Cardiac muscle cell (in vitro differentiated cells and primary cell): ENCODE data around the gene KCNK17. TPM values are rescaled to one million over a fixed set of nuclear protein-coding genes. Genes with fewer than 3 reads are reported as not detected.
A peak's percentile ranks its signal among the peaks of the same experiment; 100 is the strongest.

Experiments
- DNase-seq, 2 donors: peaks; one replicate each; pipeline versions ENCODE4 v3.0.0 to v3.0.0-alpha.2; 2010 to 2017; ENCODE audit warnings: low read depth in 1 of 2, low spot score in 1 of 2
- H3K27ac ChIP-seq: fragments of 200-600 bp; sonication (generic); 2 replicates; pipeline ENCODE4 v1.5.1; 2016
- H3K27me3 ChIP-seq: fragments of 200-600 bp; sonication (generic); 2 replicates; pipeline ENCODE4 v1.6.0; 2016; ENCODE audit warnings: control low read depth
- H3K36me3 ChIP-seq: fragments of 200-600 bp; sonication (generic); 2 replicates; pipeline ENCODE4 v1.5.1; 2016; ENCODE audit warnings: control low read depth
- H3K4me1 ChIP-seq: fragments of 200-600 bp; sonication (generic); 2 replicates; pipeline ENCODE4 v1.8.1; 2017; ENCODE audit warnings: low read depth, mild to moderate bottlenecking, mixed run types
- H3K4me3 ChIP-seq: fragments of 200-600 bp; sonication (generic); 2 replicates; pipeline ENCODE4 v1.5.1; 2016; ENCODE audit warnings: mild to moderate bottlenecking
- H3K9me3 ChIP-seq: fragments of 200-600 bp; sonication (generic); 2 replicates; pipeline ENCODE4 v1.5.1; 2017; ENCODE audit warnings: low read depth, mild to moderate bottlenecking, control low read depth
- polyA plus RNA-seq: library from polyadenylated mRNA; unstranded; fragments of >200 nt; fragmentation: Nextera tagmentation; extraction: Ambion mirVana; gene quantifications from 2 replicates; pipeline ENCODE4 v1.2.1, GENCODE V29; 2016
- total RNA-seq: library from RNA; depleted of rRNA; stranded (reverse); fragments of >200 nt; gene quantifications from 2 replicates; pipeline ENCODE4 v1.2.3, GENCODE V29; 2016
- TF ChIP-seq, protein P1 (sequence below): IDR thresholded peaks from 2 replicates; pipeline ENCODE4 v1.5.1; 2012; ENCODE audit warnings: low read depth, mild to moderate bottlenecking, low read length

KCNK17 gene
- total and polyA plus RNA-seq, 2 experiments from 2014 or later = not detected

DNA sequence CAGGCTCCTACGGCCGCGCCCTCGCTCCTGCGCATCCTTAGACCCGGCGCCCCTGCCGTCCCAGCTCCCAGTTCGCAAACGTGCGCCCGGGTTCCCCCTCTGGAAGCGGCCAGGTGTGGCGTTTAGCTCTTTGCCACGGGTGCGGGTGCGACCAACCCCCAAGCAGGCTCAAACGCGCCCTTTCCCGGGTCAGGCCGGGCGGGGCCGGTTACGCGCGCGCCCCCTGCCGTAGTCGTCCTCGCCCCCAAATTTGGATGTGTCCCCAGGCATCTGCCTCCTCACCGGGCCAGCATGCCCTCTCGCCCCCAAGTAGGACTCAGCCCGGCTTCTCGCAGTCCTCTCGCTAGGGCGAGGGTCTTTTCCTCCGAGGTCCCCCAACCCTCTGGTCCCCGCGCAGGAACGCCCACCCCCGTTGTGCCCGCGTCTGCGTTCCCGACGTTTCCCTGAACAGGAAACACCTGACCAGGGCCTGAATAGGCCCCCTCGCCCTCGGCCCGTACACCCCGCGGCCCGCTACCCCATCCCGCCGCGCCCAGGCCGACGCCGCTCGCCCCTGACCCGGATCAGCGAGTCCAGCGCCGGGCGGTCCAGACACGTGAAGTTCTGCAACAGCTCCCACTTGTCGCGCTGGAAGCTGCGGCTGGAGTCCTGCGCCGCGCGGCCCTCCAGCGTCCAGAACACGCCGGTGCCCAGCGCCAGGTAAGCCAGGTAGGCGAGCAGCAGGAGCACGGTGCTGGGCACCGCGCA is 520 bp downstream of the KCNK17 start:
- TF ChIP-seq, protein P1, sequence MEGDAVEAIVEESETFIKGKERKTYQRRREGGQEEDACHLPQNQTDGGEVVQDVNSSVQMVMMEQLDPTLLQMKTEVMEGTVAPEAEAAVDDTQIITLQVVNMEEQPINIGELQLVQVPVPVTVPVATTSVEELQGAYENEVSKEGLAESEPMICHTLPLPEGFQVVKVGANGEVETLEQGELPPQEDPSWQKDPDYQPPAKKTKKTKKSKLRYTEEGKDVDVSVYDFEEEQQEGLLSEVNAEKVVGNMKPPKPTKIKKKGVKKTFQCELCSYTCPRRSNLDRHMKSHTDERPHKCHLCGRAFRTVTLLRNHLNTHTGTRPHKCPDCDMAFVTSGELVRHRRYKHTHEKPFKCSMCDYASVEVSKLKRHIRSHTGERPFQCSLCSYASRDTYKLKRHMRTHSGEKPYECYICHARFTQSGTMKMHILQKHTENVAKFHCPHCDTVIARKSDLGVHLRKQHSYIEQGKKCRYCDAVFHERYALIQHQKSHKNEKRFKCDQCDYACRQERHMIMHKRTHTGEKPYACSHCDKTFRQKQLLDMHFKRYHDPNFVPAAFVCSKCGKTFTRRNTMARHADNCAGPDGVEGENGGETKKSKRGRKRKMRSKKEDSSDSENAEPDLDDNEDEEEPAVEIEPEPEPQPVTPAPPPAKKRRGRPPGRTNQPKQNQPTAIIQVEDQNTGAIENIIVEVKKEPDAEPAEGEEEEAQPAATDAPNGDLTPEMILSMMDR = no peak
- peak in 1 of 2 donors; percentile 49 for DNase-seq
- Histone ChIP-seq H3K27ac (no peak overlapping the region), H3K27me3 (peaks cover 71% of the 10 kb centered on the region), H3K36me3 (no peaks in the 10 kb centered on the region), H3K9me3 (no peaks in the 10 kb centered on the region), H3K4me3 (peak overlapping the region; percentile 24), H3K4me1 (no peaks in the 10 kb centered on the region)

DNA sequence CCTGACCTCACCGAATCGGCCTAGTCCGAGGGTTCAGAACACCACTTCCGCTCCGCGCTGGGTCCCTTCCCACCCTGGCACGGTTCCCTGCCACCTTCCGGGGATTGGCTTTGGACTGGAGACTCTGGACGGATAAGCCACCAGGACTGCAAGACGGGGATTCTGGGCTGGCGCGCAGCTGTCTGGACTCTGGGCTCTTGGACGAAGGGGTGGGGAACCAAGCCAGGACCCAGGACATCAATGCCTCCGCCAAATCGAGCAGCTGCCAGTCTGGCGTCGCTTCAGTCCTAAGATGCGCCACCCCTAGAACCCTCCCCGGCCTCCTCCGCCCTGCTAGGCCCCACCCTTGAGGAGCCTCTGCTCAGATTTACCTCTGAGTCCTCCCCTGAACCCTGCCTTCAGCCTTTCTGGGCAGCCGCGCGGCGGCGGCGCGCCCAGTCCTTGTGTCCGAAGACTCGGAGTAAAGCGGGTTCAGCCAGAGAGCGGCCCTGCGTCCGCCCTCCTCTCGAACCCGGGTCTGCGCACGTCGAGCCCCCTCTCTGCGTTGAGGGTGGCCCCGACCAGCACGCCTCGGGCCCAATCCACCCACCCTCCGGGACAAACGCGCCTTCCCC is 1.2 kb downstream of the KCNK17 start:
- Histone ChIP-seq H3K27me3 (peaks cover 71% of the 10 kb centered on the region), H3K36me3 (no peaks in the 10 kb centered on the region), H3K27ac (no peak overlapping the region), H3K9me3 (no peaks in the 10 kb centered on the region), H3K4me1 (no peaks in the 10 kb centered on the region), H3K4me3 (peak overlapping the region; percentile 24)
- TF ChIP-seq, protein P1 = no peak
- no peak for DNase-seq

DNA sequence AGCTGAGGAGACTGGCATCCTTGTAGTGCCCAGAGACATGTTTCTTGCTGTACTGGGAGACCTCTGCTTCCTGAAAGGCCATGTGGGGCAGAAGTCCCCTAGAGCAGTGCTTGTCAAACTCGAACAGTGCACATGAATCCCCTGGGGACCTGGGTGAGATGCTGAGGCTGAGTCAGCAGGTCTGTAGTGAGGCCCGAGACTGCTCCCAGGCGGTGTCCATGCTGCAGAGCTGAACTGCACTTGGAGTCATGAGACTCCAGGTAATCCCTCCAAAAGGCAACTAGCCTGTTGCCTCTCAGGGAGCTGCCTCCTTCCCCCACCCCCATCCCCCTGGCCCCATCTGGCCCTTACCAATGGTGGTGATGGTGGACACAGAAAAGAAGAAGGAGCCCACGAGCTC is 3.7 kb downstream of the KCNK17 start:
- no peaks in the 10 kb centered on the region for H3K9me3 ChIP-seq
- peaks cover 56% of the 10 kb centered on the region for H3K27me3 ChIP-seq
- H3K4me3 ChIP-seq = no peak overlapping the region
- no peaks in the 10 kb centered on the region for H3K4me1 ChIP-seq
- no peak overlapping the region for H3K27ac ChIP-seq
- TF ChIP-seq, protein P1 = no peak
- H3K36me3 ChIP-seq = no peaks in the 10 kb centered on the region
- DNase-seq = no peak

DNA sequence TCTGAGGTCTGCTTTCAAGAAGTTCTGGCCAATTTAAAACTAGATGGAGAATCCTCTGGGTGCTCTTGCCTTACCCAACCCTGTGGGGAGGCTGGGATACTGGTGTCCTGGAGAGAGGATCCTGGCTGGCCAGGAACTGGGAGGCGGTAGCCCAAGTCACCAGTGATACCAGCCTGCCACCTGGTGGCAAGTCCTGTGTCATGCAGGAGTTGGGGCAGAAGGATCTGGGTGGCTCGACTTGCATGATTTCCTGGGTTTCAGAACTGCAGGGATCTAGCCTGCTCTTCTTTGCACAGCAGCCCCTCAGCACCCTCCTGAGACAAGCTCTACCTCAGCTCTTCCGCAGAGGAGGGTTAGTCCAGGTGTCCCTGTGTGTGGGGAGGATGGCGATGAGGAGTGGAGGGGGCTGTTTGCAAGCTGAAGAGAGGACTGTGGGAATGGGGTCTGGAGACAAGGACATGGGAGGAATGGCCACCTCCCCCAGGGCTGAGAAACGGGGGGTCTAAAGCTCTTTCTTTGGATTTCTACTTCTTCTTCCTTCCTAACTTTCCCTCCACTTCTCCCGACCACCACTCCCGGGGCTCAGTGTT is 4.2 kb downstream of the KCNK17 start:
- H3K4me1 ChIP-seq = no peaks in the 10 kb centered on the region
- peaks cover 50% of the 10 kb centered on the region for H3K27me3 ChIP-seq
- no peak overlapping the region for H3K27ac ChIP-seq

DNA sequence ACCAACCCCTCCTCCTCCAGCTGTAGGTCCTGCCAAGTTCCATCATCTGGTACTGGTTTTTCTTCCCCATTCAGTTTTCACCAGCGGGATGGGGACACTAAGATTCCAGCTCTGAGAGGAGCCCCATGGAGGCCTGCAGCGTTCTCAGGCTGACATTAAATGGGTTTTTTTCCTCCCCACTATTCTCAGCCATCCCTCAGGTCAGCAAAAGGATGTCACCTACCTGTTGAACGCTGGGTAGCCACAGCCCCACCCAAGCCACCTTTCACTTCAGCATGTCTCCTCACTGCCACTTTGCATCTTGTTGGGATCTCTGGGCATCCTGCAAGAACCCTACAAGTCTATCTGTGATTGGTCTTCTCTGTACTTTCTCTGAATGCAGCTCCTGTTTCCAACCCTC is 6.8 kb downstream of the KCNK17 start:
- H3K27me3 ChIP-seq = peaks cover 25% of the 10 kb centered on the region
- H3K36me3 ChIP-seq = no peaks in the 10 kb centered on the region
- TF ChIP-seq, protein P1 = no peak
- H3K4me1 ChIP-seq = no peaks in the 10 kb centered on the region
- no peaks in the 10 kb centered on the region for H3K9me3 ChIP-seq
- H3K4me3 ChIP-seq = no peak overlapping the region
- H3K27ac ChIP-seq = no peak overlapping the region
- DNase-seq = no peak

More for the DNA sequence above, 4.2 kb downstream of the KCNK17 start:
- Histone ChIP-seq H3K4me3 (no peak overlapping the region), H3K9me3 (no peaks in the 10 kb centered on the region), H3K36me3 (no peaks in the 10 kb centered on the region)
- TF ChIP-seq, protein P1 = peak; percentile 93
- DNase-seq = peak; percentile 77 to 81
